KMS-11 (cell line): Measurements from ENCODE around the gene MINK1.

Experiments used
- H2AFZ ChIP-seq: fragments of 200-600 bp; sonication (generic); 2 replicates; pipeline ENCODE4 v1.6.1; 2016; ENCODE audit warnings: antibody characterized with exemption, mixed run types, low read depth
- H3K27ac ChIP-seq: fragments of 200-600 bp; sonication (generic); 2 replicates; pipeline ENCODE4 v1.6.1; 2016; ENCODE audit warnings: mild to moderate bottlenecking, mixed run types
- H3K27me3 ChIP-seq: fragments of 200-600 bp; sonication (generic); 2 replicates; pipeline ENCODE4 v1.6.1; 2017; ENCODE audit warnings: mild to moderate bottlenecking, low read depth, mixed run types, moderate library complexity; ENCODE audit not compliant: insufficient read depth
- H3K36me3 ChIP-seq: fragments of 200-600 bp; sonication (generic); 2 replicates; pipeline ENCODE4 v1.6.1; 2017; ENCODE audit warnings: mild to moderate bottlenecking, mixed run types; ENCODE audit not compliant: insufficient read depth
- H3K4me1 ChIP-seq: fragments of 200-600 bp; sonication (generic); 2 replicates; pipeline ENCODE4 v1.6.1; 2016; ENCODE audit warnings: mild to moderate bottlenecking, low read depth, mixed run types; ENCODE audit not compliant: poor library complexity, severe bottlenecking
- H3K4me2 ChIP-seq: fragments of 200-600 bp; sonication (generic); 2 replicates; pipeline ENCODE4 v1.7.0; 2016; ENCODE audit warnings: mild to moderate bottlenecking, mixed run types
- H3K4me3 ChIP-seq: fragments of 200-600 bp; sonication (generic); IDR thresholded peaks from 2 replicates; pipeline ENCODE4 v1.6.1; 2017; ENCODE audit warnings: low read depth, low read length, mixed read lengths; ENCODE audit not compliant: insufficient read depth
- H3K79me2 ChIP-seq: fragments of 200-600 bp; sonication (generic); 2 replicates; pipeline ENCODE4 v1.6.1; 2016; ENCODE audit warnings: low read depth, mixed run types; ENCODE audit not compliant: insufficient read depth
- H3K9ac ChIP-seq: fragments of 200-600 bp; sonication (generic); 2 replicates; pipeline ENCODE4 v1.6.1; 2016; ENCODE audit warnings: mild to moderate bottlenecking, mixed run types
- H4K20me1 ChIP-seq: fragments of 200-600 bp; sonication (generic); 2 replicates; pipeline ENCODE4 v1.6.1; 2016; ENCODE audit warnings: mild to moderate bottlenecking, mixed run types; ENCODE audit not compliant: insufficient read depth
- CTCF ChIP-seq: fragments of 200-600 bp; sonication (generic); conservative IDR thresholded peaks from 2 replicates; pipeline ENCODE4 v1.6.1; 2017; ENCODE audit warnings: low read depth, mild to moderate bottlenecking, antibody characterized with exemption, low read length, moderate library complexity, mixed read lengths

Gene MINK1

GRCh38 chr17:4932756-4933155, 99.6 kb downstream of the MINK1 start:
- H3K9ac ChIP-seq: no peak overlapping the region
- H4K20me1 ChIP-seq: no peaks in the 10 kb centered on the region
- no peaks in the 10 kb centered on the region for H3K36me3 ChIP-seq

GRCh38 chr17:4933646-4934045, 100.5 kb downstream of the MINK1 start:
- TF ChIP-seq CTCF: no peak
- no peak overlapping the region for H3K27ac ChIP-seq
- no peaks in the 10 kb centered on the region for H3K79me2 ChIP-seq
- H3K27me3 ChIP-seq: no peaks in the 10 kb centered on the region
- H3K4me1 ChIP-seq: no peaks in the 10 kb centered on the region
- H3K36me3 ChIP-seq: no peaks in the 10 kb centered on the region
- no peak overlapping the region for H3K4me2 ChIP-seq
- no peak overlapping the region for H3K4me3 ChIP-seq
- no peaks in the 10 kb centered on the region for H4K20me1 ChIP-seq
- no peak overlapping the region for H3K9ac ChIP-seq
- no peak overlapping the region for H2AFZ ChIP-seq

More at GRCh38 chr17:4932756-4933155, 99.6 kb downstream of the MINK1 start:
- H3K27ac ChIP-seq: no peak overlapping the region
- no peak overlapping the region for H3K4me3 ChIP-seq
- no peak for TF ChIP-seq CTCF
- no peaks in the 10 kb centered on the region for H3K4me1 ChIP-seq
- no peak overlapping the region for H2AFZ ChIP-seq
- H3K79me2 ChIP-seq: no peaks in the 10 kb centered on the region
- no peaks in the 10 kb centered on the region for H3K27me3 ChIP-seq
- H3K4me2 ChIP-seq: no peak overlapping the region

GRCh38 chr17:4934173-4934979, 101.2 kb downstream of the MINK1 start:
- Histone ChIP-seq H3K79me2 (no peaks in the 10 kb centered on the region), H3K4me1 (no peaks in the 10 kb centered on the region), H3K27me3 (no peaks in the 10 kb centered on the region), H3K4me3 (no peak overlapping the region), H3K4me2 (no peak overlapping the region), H3K36me3 (no peaks in the 10 kb centered on the region), H4K20me1 (no peaks in the 10 kb centered on the region), H3K27ac (no peak overlapping the region), H3K9ac (no peak overlapping the region), H2AFZ (no peak overlapping the region)
- no peak for TF ChIP-seq CTCF

- Histone ChIP-seq H2AFZ (no peak overlapping the region), H4K20me1 (no peaks in the 10 kb centered on the region), H3K27me3 (no peaks in the 10 kb centered on the region), H3K79me2 (no peaks in the 10 kb centered on the region), H3K36me3 (no peaks in the 10 kb centered on the region), H3K4me2 (no peak overlapping the region), H3K4me1 (no peaks in the 10 kb centered on the region), H3K4me3 (no peak overlapping the region), H3K27ac (no peak overlapping the region), H3K9ac (no peak overlapping the region)
- no peak for TF ChIP-seq CTCF
These were observed 102.5 kb downstream of the MINK1 start for GRCh38 chr17:4935650-4936049.
